GM12878 (cell line): ENCODE measurements around the gene PAX9. TPM values are rescaled to one million over a fixed set of nuclear protein-coding genes. Genes with fewer than 3 reads are reported as not detected.

ENCODE experiments used
- ATAC-seq: fragments of 200-7000 bp; cut with Tn5 transposase; 3 replicates; pipeline ENCODE4 v1.9.1; 2020; ENCODE audit warnings: mild to moderate bottlenecking, moderate library complexity
- BruUV-seq: library from RNA; stranded (reverse); fragments of 400-500 nt; replicated peaks from 2 replicates; lab custom pipeline; 2021; lab: Mats Ljungman, UMichigan
- CTCF ChIA-PET: fragments of 300-600 bp; sonication (Branson Sonifier 250); formaldehyde crosslinking; extraction: SDS; loops from one replicate; lab custom pipeline; 2021; ENCODE audit warnings: inconsistent platforms; lab: Yijun Ruan, JAX
- POLR2A ChIA-PET: fragments of 350-600 bp; formaldehyde crosslinking; extraction: SDS; loops from one replicate; lab custom pipeline; 2021; ENCODE audit warnings: inconsistent platforms; lab: Charles Lee
- RAD21 ChIA-PET: fragments of 300-600 bp; sonication (Branson Sonifier 250); formaldehyde crosslinking; loops from one replicate; lab custom pipeline; 2023; ENCODE audit warnings: antibody characterized with exemption; ENCODE audit not compliant: unreplicated experiment; lab: Charles Lee
- SMC1A ChIA-PET: fragments of 300-600 bp; sonication (Branson Sonifier 250); formaldehyde crosslinking; loops from one replicate; lab custom pipeline; 2023; ENCODE audit not compliant: unreplicated experiment, uncharacterized antibody; lab: Charles Lee
- DNase-seq: peaks from one replicate; pipeline ENCODE4 v3.0.0-alpha.2; 2011; ENCODE audit warnings: low read depth, low spot score
- FAIRE-seq: peaks from 3 replicates; lab custom pipeline; 2011; peaks lifted over from hg19 to GRCh38; lab: Jason Lieb, UNC
- H2AFZ ChIP-seq: 2 replicates; pipeline ENCODE4 v1.6.0; 2011; ENCODE audit warnings: low read depth, low read length, control low read depth; ENCODE audit not compliant: control insufficient read depth
- H3K27ac ChIP-seq: 2 replicates; pipeline ENCODE4 v1.5.1; 2011; ENCODE audit warnings: control low read depth; ENCODE audit not compliant: control insufficient read depth, insufficient read depth
- H3K27me3 ChIP-seq, 2 experiments: replicated peaks in 1 of 2; 2 replicates each; pipeline versions ENCODE4 v1.6.0 to v1.6.1; 2011; ENCODE audit warnings: low read length in 1 of 2; ENCODE audit not compliant: control insufficient read depth in 2 of 2, insufficient read depth in 2 of 2
- H3K36me3 ChIP-seq, 2 experiments: 2 replicates each; pipeline ENCODE4 v1.5.1; 2011; ENCODE audit warnings: low read length in 1 of 2; ENCODE audit not compliant: control insufficient read depth in 2 of 2, insufficient read depth in 2 of 2
- H3K4me1 ChIP-seq: 2 replicates; pipeline ENCODE4 v1.6.1; 2011; ENCODE audit warnings: mild to moderate bottlenecking, low read length, moderate library complexity, mixed read lengths; ENCODE audit not compliant: control insufficient read depth, insufficient read depth
- H3K4me2 ChIP-seq: 2 replicates; pipeline ENCODE4 v1.6.0; 2011; ENCODE audit warnings: control low read depth; ENCODE audit not compliant: control insufficient read depth, insufficient read depth
- H3K4me3 ChIP-seq: fragments of 200-600 bp; sonication (generic); 2 replicates; pipeline ENCODE4 v1.5.1; 2016
- H3K79me2 ChIP-seq: 2 replicates; pipeline ENCODE4 v1.6.0; 2011; ENCODE audit warnings: low read length; ENCODE audit not compliant: control insufficient read depth, insufficient read depth
- H3K9ac ChIP-seq: 2 replicates; pipeline ENCODE4 v1.8.0; 2011; ENCODE audit warnings: low read length, control low read depth, mixed read lengths; ENCODE audit not compliant: control insufficient read depth, insufficient read depth
- H3K9me3 ChIP-seq: replicated peaks from 3 replicates; pipeline ENCODE4 v1.5.1; 2011; ENCODE audit warnings: mild to moderate bottlenecking, low read length; ENCODE audit not compliant: control insufficient read depth, insufficient read depth
- H4K20me1 ChIP-seq: 2 replicates; pipeline ENCODE4 v1.6.0; 2011; ENCODE audit not compliant: control insufficient read depth, insufficient read depth
- MEF2B ChIP-seq: fragments of 450-650 bp; IDR thresholded peaks from 2 replicates; pipeline ENCODE4 v1.6.1; 2018; ENCODE audit warnings: mild to moderate bottlenecking, moderate library complexity; ENCODE audit not compliant: partially characterized antibody, poor library complexity, severe bottlenecking
- NFYB ChIP-seq: IDR thresholded peaks from 2 replicates; pipeline ENCODE4 v1.6.1; 2011; ENCODE audit warnings: low read depth, mild to moderate bottlenecking, low read length, improper control_type of control experiment, moderate library complexity; ENCODE audit not compliant: insufficient read depth
- WGBS: methylation state at CpG from one replicate; pipeline ENCODE4 v1.1.6; 2016; ENCODE audit warnings: low lambda C conversion rate; ENCODE audit not compliant: insufficient replicate concordance, insufficient coverage; ENCODE audit errors: missing lambda C conversion rate; 5-methylcytosine and 5-hydroxymethylcytosine counted together
- in situ Hi-C: fragments of 300-500 bp; cut with MboI; formaldehyde crosslinking; loops from 9 replicates; pipeline ENCODE4 v1.14.3; 2018; ENCODE audit warnings: mixed read lengths
- intact Hi-C: fragments of 100-400 bp; cut with micrococcal nuclease; formaldehyde crosslinking; loops from one replicate; pipeline ENCODE4 v1.14.2; 2022; ENCODE audit not compliant: unreplicated experiment
- polyA plus RNA-seq, 11 experiments: library from polyadenylated mRNA; depleted of rRNA in 4 of 11; unstranded in 6 of 11; stranded (reverse) in 5 of 11; fragments of >200 nt; fragmentation: Nextera tagmentation in 4 of 11; fragmentation: Illumina TruSeq in 1 of 11; extraction: Ambion mirVana in 4 of 11; extraction: Trizol in 1 of 11; gene quantifications; 1 replicate in 1 of 11; 2 replicates in 10 of 11; pipeline versions ENCODE4 v1.2.1 to v1.2.3, GENCODE V29; 2011 to 2016; ENCODE audit warnings: inconsistent platforms in 2 of 11, missing spikeins in 2 of 11, low read depth in 1 of 11
- total RNA-seq, 4 experiments: library from RNA; depleted of rRNA in 3 of 4; stranded (reverse); fragments of >200 nt in 3 of 4; fragmentation: Illumina TruSeq in 1 of 4; extraction: Trizol in 1 of 4; gene quantifications; 2 replicates each; pipeline versions ENCODE4 v1.2.1 to v1.2.3, GENCODE V29; 2013 to 2021

The PAX9 gene
- total and polyA plus RNA-seq, 10 of the 15 experiments (the other 5 are each of a cell fraction or from before 2014, with no cell fraction given), result 0.03 to 8.2 (median 0.09) TPM; not detected in 3

DNA sequence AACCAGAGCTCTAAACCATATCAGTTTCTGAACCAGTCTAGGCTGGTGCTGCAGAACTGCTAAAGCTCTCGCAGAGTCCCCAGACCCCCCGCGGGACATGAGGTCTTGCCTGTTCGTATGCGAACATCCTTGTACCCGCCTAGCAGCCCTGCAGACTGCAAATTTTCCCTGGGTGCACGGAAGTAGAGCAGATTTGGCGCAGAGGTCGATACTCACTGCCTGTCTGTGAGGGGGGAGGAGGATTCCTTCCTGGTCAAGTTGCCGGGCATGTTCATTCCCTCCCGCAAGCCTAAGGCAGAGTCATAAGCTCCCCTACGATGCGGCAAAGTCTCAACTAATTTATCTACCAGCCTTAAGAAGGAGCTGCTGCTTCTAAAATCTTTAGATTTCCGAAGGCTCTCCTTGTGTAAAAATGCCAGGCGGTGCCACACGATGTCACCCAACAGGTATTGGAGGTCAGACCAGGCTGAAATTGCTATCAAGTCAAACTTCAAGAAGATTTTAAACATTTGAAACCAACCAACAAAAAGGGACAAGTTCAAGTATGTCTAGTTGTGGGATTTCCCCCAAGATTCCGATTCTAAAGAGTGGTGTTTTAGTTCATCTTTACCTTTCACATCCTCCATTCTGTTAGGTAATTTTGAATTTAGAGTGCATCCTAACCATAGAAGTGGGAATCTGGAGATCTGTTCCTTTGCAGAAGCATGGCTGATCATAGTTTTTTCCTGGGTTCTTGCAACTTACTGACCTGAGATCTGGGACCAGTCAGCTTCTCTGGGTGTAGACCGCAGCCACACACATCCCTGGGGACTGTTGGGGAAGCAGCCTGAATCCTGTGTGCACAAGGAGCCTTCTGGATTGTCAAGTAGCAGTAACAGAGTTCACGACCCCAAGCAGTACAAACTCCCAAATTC is 1.6 kb upstream of the PAX9 start:
- Histone ChIP-seq H4K20me1 (no peaks in the 10 kb centered on the region), H3K4me2 (no peak overlapping the region), H2AFZ (no peak overlapping the region), H3K4me1 (no peaks in the 10 kb centered on the region), H3K79me2 (no peaks in the 10 kb centered on the region), H3K9me3 (peaks cover 5% of the 10 kb centered on the region; the same call in 1 of the 3 replicates), H3K27me3 (peaks cover 5 to 22% of the 10 kb centered on the region in 2 experiments; a peak in 3 of 4 replicates), H3K36me3 (no peaks in the 10 kb centered on the region), H3K4me3 (no peak overlapping the region), H3K27ac (no peak overlapping the region), H3K9ac (no peak overlapping the region)
- DNase-seq (no peak), FAIRE-seq (no peak), ATAC-seq (no peak; the same call in 1 of the 3 replicates)
- ChIA-PET RAD21 (interaction anchor here (1.3 to 1.9 kb wide), 2 partner anchors 10 to 282 kb away, joined by 3 to 6 read pairs; no protein-coding TSS in a partner anchor), CTCF (interaction anchor here (0.6 to 3.6 kb wide), 7 partner anchors 88 to 600 kb away, joined by 3 to 17 read pairs (median 3); no protein-coding TSS in a partner anchor), SMC1A (interaction anchor here (0.7 to 1.5 kb wide), 2 partner anchors 11 to 282 kb away, joined by 3 to 4 read pairs; no protein-coding TSS in a partner anchor), POLR2A (interaction anchor here (1.2 kb wide), 1 partner anchor 137 kb away, joined by 3 read pairs; no protein-coding TSS in a partner anchor)
- WGBS, result 33% methylated on average over 19 of the region's 19 CpGs
- BruUV-seq, result no TSS peak
- intact Hi-C loops (loop anchor here (2.0 kb wide), 1 partner anchor 283 kb away; no protein-coding TSS in a partner anchor), in situ Hi-C loops (loop anchor here (10.0 kb wide), 2 partner anchors 275 to 485 kb away; no protein-coding TSS in a partner anchor)
- TF ChIP-seq NFYB (no peak), MEF2B (peak; percentile 45)
